GM19023 (cell line): ENCODE results near the gene PXMP4.
"Not testable (repeated sequence)": the region's sequence is repeated elsewhere in the genome, so short reads cannot be mapped to it uniquely, and the experiment has no call there.

Experiments used
- ATAC-seq: cut with Tn5 transposase; IDR thresholded peaks from one replicate; pipeline ENCODE4 v1.9.1; 2021; ENCODE audit warnings: mild to moderate bottlenecking, moderate library complexity; ENCODE audit not compliant: unreplicated experiment

Gene PXMP4

GRCh38 chr20:33704197-33704924 lies 15.7 kb downstream of the PXMP4 start:
- ATAC-seq, result no peak

GRCh38 chr20:33703498-33704137 lies 16.5 kb downstream of the PXMP4 start:
- ATAC-seq, result no peak

DNA sequence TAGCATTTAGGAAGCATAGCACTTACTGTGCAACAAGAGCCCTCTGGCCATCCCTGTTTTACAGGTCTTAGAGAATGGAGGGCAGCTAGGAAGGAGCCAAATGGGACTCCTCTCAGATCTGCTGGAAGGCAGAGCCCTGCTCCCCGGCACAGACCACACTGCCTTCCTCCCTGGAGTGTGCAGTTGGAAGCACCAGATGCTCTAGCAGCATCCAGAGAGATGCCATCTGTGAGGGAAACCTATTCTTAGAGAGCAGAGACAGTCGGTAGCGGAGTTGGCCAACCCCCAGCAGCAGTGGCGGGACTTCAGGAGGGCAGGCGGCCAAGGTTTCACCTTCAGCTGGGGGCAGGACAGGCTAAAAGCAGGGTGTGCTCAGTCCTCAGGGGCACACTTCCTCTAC lies 17.2 kb downstream of the PXMP4 start:
- no peak for ATAC-seq

DNA sequence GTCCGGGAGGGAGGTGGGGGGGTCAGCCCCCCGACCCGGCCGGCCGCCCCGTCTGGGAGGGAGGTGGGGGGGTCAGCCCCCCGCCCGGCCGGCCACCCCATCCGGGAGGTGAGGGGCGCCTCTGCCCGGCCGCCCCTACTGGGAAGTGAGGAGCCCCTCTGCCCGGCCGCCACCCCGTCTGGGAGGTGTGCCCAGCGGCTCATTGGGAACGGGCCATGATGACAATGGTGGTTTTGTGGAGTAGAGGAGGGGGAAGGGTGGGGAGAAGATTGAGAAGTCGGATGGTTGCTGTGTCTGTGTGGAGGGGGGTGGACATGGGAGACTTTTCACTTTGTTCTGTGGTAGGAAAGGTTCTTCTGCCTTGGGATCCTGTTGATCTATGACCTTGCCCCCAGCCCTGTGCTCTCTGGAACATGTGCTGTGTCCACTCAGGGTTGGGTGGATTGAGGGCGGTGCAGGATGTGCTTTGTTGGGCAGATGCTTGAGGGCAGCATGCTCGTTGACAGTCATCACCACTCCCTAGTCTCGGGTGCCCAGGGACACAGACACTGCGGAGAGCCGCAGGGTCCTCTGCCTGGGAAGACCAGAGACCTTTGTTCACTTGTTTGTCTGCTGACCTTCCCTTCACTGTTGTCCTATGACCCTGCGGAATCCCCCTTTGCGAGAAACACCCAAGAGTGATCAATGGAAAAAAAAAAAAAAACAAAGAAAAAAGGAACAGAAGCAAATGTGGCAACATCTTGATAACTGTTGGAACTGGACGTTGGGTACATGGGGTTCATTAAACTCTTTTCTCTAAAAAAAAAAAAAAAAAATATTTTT lies 18.3 kb downstream of the PXMP4 start:
- ATAC-seq, result no peak

GRCh38 chr20:33700696-33701441 lies 19.2 kb downstream of the PXMP4 start:
- ATAC-seq, result not testable (repeated sequence)

- ATAC-seq, result not testable (repeated sequence)
Measured at GRCh38 chr20:33698966-33699365, 21.1 kb downstream of the PXMP4 start.

GRCh38 chr20:33697129-33697528 lies 23.0 kb downstream of the PXMP4 start:
- ATAC-seq, result no peak

- no peak for ATAC-seq
Measured at GRCh38 chr20:33696448-33696847, 23.7 kb downstream of the PXMP4 start.

GRCh38 chr20:33694639-33695012 lies 25.5 kb downstream of the PXMP4 start:
- ATAC-seq, result no peak

GRCh38 chr20:33693741-33694638 lies 26.1 kb downstream of the PXMP4 start:
- no peak for ATAC-seq

- ATAC-seq, result no peak
Measured at GRCh38 chr20:33693289-33693688, 26.8 kb downstream of the PXMP4 start.

DNA sequence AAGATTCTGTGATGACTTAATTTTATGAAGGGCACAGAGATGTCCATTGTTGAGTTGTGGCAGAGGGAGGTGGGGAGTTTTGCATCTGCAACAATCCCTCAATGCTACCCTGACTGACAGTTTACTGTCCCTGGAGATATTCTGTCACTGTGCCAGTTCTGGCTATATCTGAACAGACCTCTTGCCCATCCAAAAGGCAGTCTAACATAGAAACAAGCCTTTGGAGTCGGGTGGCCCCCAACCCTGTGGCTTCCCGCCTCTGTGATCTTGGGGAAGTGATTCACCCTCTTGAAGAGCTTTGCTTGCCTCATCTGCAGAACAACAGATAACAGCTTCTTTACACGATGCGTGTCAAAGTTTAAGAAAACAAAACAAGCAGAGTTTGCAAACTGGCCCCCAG lies 30.1 kb downstream of the PXMP4 start:
- no peak for ATAC-seq

DNA sequence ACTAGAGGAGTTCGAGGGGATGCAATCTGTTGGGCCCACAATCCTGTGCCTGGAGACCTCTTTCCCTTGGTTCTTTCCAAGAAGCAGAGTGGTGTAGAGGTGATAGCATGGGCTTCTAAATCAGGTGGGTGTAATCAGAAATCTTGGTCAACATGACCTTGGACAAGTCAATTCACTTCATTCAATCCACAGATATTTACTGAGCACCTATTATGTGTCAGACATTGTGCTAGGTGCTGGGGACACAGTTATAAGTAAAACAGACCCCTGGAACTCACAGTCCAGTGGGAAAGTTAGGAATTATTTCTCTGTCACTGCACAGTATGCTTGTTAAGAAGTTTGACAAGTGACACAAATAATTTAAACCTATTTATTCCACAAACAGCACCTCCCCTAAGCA lies 30.6 kb downstream of the PXMP4 start:
- no peak for ATAC-seq

- ATAC-seq, result no peak
Measured at GRCh38 chr20:33688938-33689424, 31.1 kb downstream of the PXMP4 start.

DNA sequence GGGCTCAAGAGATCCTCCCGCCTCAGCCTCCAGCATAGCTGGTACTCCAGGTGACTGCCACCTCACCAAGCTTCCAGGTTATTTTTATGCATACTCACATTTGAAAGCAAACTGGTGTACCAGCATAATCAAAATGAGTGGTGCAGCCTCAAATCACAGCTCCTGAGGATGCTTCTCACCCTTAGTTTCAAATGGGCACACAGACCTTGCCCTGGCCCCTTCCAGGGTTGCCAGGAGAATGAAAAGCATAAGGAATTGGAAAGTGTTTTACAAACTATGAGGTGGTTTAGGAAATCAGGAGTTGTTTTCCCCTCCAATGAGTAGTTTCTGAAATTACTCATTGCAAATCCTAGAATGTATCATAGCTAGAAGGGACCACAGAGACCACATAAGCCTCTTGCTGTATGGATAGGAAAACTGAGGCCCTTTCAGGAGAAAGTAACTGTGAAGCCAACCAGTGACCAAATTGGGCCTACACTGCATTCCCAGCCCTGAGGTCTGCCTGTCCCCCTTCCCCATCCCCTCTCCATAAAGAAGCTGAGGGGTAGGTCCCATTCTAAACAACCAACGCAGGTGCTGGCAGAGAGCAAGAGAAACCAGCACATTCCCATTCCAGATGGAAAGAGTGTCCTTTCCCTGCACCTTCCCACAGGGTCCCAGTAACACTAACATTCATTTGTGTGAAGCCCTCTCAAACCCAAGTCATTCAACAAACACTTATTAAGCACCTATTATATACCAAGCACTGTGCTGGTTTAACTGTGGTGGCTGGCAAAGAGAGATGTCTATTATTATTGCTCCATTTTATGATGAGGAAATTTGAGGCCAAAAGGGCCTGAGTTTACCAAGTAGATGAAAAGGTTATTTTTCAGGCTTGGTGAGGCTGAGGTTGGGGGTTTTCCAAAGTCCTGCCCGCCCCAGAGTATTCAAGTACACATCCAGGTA lies 31.8 kb downstream of the PXMP4 start:
- ATAC-seq, result no peak

- no peak for ATAC-seq
Measured at GRCh38 chr20:33687370-33687915, 32.7 kb downstream of the PXMP4 start.

DNA sequence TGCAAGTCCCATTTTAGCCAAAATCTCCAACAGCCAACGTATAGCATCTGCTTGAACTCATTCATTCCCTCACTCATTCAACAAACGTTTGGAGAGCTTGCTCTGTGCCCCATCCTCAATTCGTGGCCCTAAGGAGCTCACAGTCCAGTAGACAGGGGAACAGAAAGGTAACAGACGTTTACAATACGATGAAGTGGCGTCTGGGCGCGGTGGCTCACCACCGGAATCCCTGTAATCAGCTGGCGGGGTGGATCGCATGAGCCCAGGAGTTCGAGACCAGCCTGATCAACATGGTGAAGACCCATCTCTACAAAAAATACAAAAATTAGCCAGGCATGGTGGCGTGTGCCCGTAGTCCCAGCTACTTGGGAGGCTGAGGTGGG lies 33.1 kb downstream of the PXMP4 start:
- no peak for ATAC-seq

- ATAC-seq, result peak; percentile 72
Measured at GRCh38 chr20:33686100-33686983, 33.8 kb downstream of the PXMP4 start, which contains the start of gene E2F1. TSS of gene E2F1 (minus strand) at chr20:33686385. CDS start at chr20:33686264, 121 bp downstream.
